Measurements from ENCODE around the gene ALK.

ALK gene

DNA sequence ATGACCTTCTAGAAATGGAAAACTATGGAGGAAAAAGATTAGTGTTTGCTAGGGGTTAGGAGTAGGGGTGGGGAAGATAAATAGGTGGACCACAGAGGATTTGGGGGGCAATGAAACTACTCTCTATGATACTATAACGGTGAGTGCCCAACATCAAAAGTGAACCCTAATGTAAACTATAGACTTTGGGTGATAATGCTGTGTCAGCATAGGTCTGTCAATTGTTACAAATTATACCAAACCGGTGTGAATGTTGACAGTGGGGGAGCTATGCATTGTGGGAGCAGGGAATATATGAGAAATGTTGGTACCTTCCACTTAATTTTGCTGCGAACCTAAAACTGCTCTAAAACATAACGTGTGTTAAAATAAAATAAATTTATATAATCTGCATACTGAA, 180.3 kb downstream of the ALK start:
- no peaks in the 10 kb centered on the region for H3K27me3 ChIP-seq (ENCODE audit: insufficient read depth, low read depth)
- H3K9ac ChIP-seq: no peak overlapping the region
- no peaks in the 10 kb centered on the region for H4K20me1 ChIP-seq (ENCODE audit: insufficient read depth)
- no peak overlapping the region for H3K27ac ChIP-seq
- no peak overlapping the region for H2AFZ ChIP-seq (ENCODE audit: low read depth)
- H3K79me2 ChIP-seq (ENCODE audit: insufficient read depth, low read depth): no peaks in the 10 kb centered on the region
- no peaks in the 10 kb centered on the region for H3K36me3 ChIP-seq (ENCODE audit: insufficient read depth)
- TF ChIP-seq, protein P1, sequence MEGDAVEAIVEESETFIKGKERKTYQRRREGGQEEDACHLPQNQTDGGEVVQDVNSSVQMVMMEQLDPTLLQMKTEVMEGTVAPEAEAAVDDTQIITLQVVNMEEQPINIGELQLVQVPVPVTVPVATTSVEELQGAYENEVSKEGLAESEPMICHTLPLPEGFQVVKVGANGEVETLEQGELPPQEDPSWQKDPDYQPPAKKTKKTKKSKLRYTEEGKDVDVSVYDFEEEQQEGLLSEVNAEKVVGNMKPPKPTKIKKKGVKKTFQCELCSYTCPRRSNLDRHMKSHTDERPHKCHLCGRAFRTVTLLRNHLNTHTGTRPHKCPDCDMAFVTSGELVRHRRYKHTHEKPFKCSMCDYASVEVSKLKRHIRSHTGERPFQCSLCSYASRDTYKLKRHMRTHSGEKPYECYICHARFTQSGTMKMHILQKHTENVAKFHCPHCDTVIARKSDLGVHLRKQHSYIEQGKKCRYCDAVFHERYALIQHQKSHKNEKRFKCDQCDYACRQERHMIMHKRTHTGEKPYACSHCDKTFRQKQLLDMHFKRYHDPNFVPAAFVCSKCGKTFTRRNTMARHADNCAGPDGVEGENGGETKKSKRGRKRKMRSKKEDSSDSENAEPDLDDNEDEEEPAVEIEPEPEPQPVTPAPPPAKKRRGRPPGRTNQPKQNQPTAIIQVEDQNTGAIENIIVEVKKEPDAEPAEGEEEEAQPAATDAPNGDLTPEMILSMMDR (conservative IDR thresholded peaks at IDR 0.05; ENCODE audit: low read depth, low read length): no peak
- H3K4me1 ChIP-seq (ENCODE audit: low read depth, poor library complexity, severe bottlenecking): no peaks in the 10 kb centered on the region
- no peak overlapping the region for H3K4me2 ChIP-seq
- no peak overlapping the region for H3K4me3 ChIP-seq (IDR thresholded peaks at IDR 0.05; ENCODE audit: insufficient read depth, low read depth, low read length)

DNA sequence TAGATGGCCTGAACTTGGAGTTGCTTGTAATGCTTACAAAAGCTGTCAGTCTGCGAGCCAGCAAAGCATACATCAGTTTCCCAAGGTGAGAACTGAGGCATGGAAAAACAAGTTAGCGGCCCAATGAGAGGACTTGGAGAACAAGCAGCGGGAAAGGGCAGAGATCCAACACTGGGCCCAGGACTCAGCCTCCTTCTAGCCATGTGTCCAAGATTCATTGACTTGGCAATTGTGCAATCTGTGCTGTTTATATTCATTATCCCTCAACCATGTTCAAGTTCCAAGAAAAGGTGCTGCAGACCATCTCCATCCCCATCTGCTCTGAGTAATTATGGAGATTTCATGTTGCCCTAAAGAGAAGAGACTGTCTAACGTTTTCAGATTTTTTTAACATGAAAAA, 187.4 kb downstream of the ALK start:
- TF ChIP-seq, protein P1 (conservative IDR thresholded peaks at IDR 0.05; ENCODE audit: low read depth, low read length): no peak
- H3K4me2 ChIP-seq: no peak overlapping the region
- H3K27ac ChIP-seq: no peak overlapping the region
- H3K79me2 ChIP-seq (ENCODE audit: insufficient read depth, low read depth): no peaks in the 10 kb centered on the region
- H3K27me3 ChIP-seq (ENCODE audit: insufficient read depth, low read depth): no peaks in the 10 kb centered on the region
- H3K4me1 ChIP-seq (ENCODE audit: low read depth, poor library complexity, severe bottlenecking): no peaks in the 10 kb centered on the region
- no peaks in the 10 kb centered on the region for H4K20me1 ChIP-seq (ENCODE audit: insufficient read depth)
- no peak overlapping the region for H3K9ac ChIP-seq
- no peak overlapping the region for H3K4me3 ChIP-seq (IDR thresholded peaks at IDR 0.05; ENCODE audit: insufficient read depth, low read depth, low read length)
- no peak overlapping the region for H2AFZ ChIP-seq (ENCODE audit: low read depth)
- no peaks in the 10 kb centered on the region for H3K36me3 ChIP-seq (ENCODE audit: insufficient read depth)

DNA sequence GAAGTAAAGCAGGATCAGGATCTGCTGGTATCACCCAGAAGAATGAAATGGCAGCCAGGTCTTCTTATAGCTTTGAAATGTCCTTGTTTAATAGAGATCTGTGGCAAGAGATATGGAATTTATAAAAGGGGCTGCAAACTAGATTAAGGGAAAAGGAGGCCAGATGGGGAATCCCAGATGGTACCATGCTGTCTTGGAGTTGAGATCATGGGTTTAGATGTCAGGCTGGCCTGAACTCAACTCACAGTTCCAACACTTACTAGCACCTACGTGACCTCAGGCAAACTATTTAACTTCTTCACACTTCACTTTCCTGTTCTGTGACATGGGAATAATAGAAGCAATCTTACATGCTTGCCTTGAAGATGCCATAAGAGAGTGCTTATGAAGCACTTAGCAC, 188.2 kb downstream of the ALK start:
- Histone ChIP-seq H3K36me3 (ENCODE audit: insufficient read depth) (no peaks in the 10 kb centered on the region), H3K4me1 (ENCODE audit: low read depth, poor library complexity, severe bottlenecking) (no peaks in the 10 kb centered on the region), H3K79me2 (ENCODE audit: insufficient read depth, low read depth) (no peaks in the 10 kb centered on the region), H3K9ac (no peak overlapping the region), H3K27me3 (ENCODE audit: insufficient read depth, low read depth) (no peaks in the 10 kb centered on the region), H3K27ac (no peak overlapping the region), H4K20me1 (ENCODE audit: insufficient read depth) (no peaks in the 10 kb centered on the region), H2AFZ (ENCODE audit: low read depth) (no peak overlapping the region), H3K4me2 (no peak overlapping the region), H3K4me3 (IDR thresholded peaks at IDR 0.05; ENCODE audit: insufficient read depth, low read depth, low read length) (no peak overlapping the region)
- TF ChIP-seq, protein P1 (conservative IDR thresholded peaks at IDR 0.05; ENCODE audit: low read depth, low read length): no peak

DNA sequence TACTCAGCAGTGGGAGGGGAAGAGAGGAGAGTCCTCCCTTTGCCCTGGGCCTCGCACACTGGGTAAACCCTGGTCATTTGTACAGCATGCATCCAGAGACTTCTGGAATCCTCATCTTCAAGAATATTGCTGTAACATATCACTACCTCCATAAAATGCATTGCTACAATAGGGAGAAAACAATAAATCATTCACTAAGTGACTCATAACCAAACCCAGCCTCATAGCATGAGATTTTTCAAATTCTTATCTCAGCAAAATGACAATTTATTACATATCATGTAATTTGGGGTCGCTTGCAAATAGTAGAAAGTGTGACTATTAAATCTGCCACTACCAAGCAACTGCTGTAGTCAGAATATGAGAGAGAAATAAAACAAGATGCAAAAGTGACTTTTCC, 189.4 kb downstream of the ALK start:
- Histone ChIP-seq H4K20me1 (ENCODE audit: insufficient read depth) (no peaks in the 10 kb centered on the region), H3K4me1 (ENCODE audit: low read depth, poor library complexity, severe bottlenecking) (no peaks in the 10 kb centered on the region), H3K4me2 (no peak overlapping the region), H3K27ac (no peak overlapping the region), H3K9ac (no peak overlapping the region), H2AFZ (ENCODE audit: low read depth) (no peak overlapping the region), H3K4me3 (IDR thresholded peaks at IDR 0.05; ENCODE audit: insufficient read depth, low read depth, low read length) (no peak overlapping the region), H3K36me3 (ENCODE audit: insufficient read depth) (no peaks in the 10 kb centered on the region), H3K27me3 (ENCODE audit: insufficient read depth, low read depth) (no peaks in the 10 kb centered on the region), H3K79me2 (ENCODE audit: insufficient read depth, low read depth) (no peaks in the 10 kb centered on the region)
- TF ChIP-seq, protein P1 (conservative IDR thresholded peaks at IDR 0.05; ENCODE audit: low read depth, low read length): no peak

DNA sequence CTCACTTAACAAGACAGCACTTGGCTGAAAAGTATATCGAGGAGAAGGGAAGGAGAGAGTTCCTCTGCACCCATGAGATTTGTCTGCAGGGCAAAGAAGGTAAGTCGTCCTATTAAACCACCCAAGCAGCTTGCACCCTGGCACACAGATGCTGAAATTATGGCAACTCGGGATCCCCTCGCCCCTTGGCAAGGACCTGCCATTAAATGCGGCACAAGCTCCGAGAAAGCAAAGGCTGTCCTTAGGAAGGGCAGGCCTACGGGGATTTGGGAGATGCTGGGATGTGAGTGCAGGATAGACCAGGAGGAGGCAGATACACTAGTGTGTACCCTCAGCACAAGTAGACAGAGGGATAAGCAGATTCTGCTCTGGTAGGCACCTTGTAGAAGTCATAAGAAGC, 191.5 kb downstream of the ALK start:
- Histone ChIP-seq H3K4me1 (ENCODE audit: low read depth, poor library complexity, severe bottlenecking) (no peaks in the 10 kb centered on the region), H3K79me2 (ENCODE audit: insufficient read depth, low read depth) (no peaks in the 10 kb centered on the region), H3K4me3 (IDR thresholded peaks at IDR 0.05; ENCODE audit: insufficient read depth, low read depth, low read length) (no peak overlapping the region), H4K20me1 (ENCODE audit: insufficient read depth) (no peaks in the 10 kb centered on the region), H3K27ac (no peak overlapping the region), H3K36me3 (ENCODE audit: insufficient read depth) (no peaks in the 10 kb centered on the region), H3K27me3 (ENCODE audit: insufficient read depth, low read depth) (no peaks in the 10 kb centered on the region), H3K9ac (no peak overlapping the region), H3K4me2 (no peak overlapping the region), H2AFZ (ENCODE audit: low read depth) (no peak overlapping the region)
- TF ChIP-seq, protein P1 (conservative IDR thresholded peaks at IDR 0.05; ENCODE audit: low read depth, low read length): no peak
